Measurements from ENCODE around the gene HM13. TPM values are rescaled to one million over a fixed set of nuclear protein-coding genes. Genes with fewer than 3 reads are reported as not detected.
A peak's percentile ranks its signal among the peaks of the same experiment; 100 is the strongest.

HM13 gene
- total and polyA plus RNA-seq, 2 of the 4 experiments (the other 2 are of a cell fraction): 53.2 to 203 TPM

DNA sequence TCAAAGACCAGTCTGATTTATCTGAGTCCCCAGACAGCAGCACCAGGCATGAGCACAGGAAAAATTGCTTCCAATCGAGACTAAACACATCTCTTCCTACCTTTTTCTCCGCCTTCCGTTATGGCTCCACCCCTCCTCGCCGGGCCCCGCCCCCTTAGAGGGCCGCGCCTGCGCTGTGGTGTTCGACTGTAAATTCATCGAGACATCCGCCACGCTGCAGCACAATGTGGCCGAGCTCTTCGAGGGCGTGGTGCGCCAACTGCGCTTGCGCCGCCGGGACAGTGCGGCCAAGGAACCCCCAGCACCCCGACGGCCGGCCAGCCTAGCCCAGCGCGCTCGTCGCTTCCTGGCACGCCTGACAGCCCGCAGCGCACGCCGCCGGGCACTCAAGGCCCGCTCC lies 30.2 kb upstream of the HM13 start:
- no peak overlapping the region for H2BK120ac ChIP-seq (ENCODE audit: low read depth, low read length)
- no peak overlapping the region for H2BK5ac ChIP-seq (ENCODE audit: low read depth, low read length, poor library complexity, severe bottlenecking)
- H2BK20ac ChIP-seq (ENCODE audit: low read depth, low read length): no peak overlapping the region
- H3K9me1 ChIP-seq (ENCODE audit: insufficient read depth, low read length): no peaks in the 10 kb centered on the region
- H3K36me3 ChIP-seq (ENCODE audit: control insufficient read depth, insufficient read depth, low read length): no peaks in the 10 kb centered on the region
- no peak overlapping the region for H3K4me3 ChIP-seq (ENCODE audit: insufficient read depth, low read depth, low read length)
- H4K5ac ChIP-seq (ENCODE audit: low read depth, low read length): no peak overlapping the region
- no peak overlapping the region for H4K91ac ChIP-seq (ENCODE audit: insufficient read depth, low read depth, low read length)
- 45% methylated on average over 26 of the region's 36 CpGs; no CpG with 5 or more reads in 1 of the 2 experiments for WGBS, 2 experiments (ENCODE audit: extremely low coverage in 2 of 2, insufficient read length in 1 of 2)
- no peak overlapping the region for H3K56ac ChIP-seq (ENCODE audit: extremely low read depth, insufficient read depth, low read length)
- CTCF ChIA-PET: interaction anchor here (0.6 to 1.1 kb wide), 2 partner anchors 19 to 204 kb away, joined by 5 read pairs; no protein-coding TSS in a partner anchor
- H3K23ac ChIP-seq (ENCODE audit: low read depth, low read length): no peak overlapping the region
- dilution Hi-C loops (cut with HindIII; ENCODE audit: low sequenced_read_pairs, unreplicated experiment): no loop called here
- in situ Hi-C loops (cut with MboI; ENCODE audit: low sequenced_read_pairs): no loop called here
- TF ChIP-seq, protein P1, sequence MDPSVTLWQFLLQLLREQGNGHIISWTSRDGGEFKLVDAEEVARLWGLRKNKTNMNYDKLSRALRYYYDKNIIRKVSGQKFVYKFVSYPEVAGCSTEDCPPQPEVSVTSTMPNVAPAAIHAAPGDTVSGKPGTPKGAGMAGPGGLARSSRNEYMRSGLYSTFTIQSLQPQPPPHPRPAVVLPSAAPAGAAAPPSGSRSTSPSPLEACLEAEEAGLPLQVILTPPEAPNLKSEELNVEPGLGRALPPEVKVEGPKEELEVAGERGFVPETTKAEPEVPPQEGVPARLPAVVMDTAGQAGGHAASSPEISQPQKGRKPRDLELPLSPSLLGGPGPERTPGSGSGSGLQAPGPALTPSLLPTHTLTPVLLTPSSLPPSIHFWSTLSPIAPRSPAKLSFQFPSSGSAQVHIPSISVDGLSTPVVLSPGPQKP (IDR thresholded peaks at IDR 0.05; ENCODE audit: borderline replicate concordance, low read depth, low read length): no peak
- no peak for TF ChIP-seq CEBPB (IDR thresholded peaks at IDR 0.05; ENCODE audit: low read depth, low read length)
- TF ChIP-seq, protein P2, sequence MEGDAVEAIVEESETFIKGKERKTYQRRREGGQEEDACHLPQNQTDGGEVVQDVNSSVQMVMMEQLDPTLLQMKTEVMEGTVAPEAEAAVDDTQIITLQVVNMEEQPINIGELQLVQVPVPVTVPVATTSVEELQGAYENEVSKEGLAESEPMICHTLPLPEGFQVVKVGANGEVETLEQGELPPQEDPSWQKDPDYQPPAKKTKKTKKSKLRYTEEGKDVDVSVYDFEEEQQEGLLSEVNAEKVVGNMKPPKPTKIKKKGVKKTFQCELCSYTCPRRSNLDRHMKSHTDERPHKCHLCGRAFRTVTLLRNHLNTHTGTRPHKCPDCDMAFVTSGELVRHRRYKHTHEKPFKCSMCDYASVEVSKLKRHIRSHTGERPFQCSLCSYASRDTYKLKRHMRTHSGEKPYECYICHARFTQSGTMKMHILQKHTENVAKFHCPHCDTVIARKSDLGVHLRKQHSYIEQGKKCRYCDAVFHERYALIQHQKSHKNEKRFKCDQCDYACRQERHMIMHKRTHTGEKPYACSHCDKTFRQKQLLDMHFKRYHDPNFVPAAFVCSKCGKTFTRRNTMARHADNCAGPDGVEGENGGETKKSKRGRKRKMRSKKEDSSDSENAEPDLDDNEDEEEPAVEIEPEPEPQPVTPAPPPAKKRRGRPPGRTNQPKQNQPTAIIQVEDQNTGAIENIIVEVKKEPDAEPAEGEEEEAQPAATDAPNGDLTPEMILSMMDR (conservative IDR thresholded peaks at IDR 0.05; ENCODE audit: low read depth, low read length): no peak
- TF ChIP-seq FOS (IDR thresholded peaks at IDR 0.05; ENCODE audit: low read depth, low read length): no peak
- TF ChIP-seq BHLHE40 (IDR thresholded peaks at IDR 0.05; ENCODE audit: low read depth, low read length): no peak
- TF ChIP-seq RCOR1 (IDR thresholded peaks at IDR 0.05; ENCODE audit: insufficient replicate concordance, low read length): no peak
- H3K18ac ChIP-seq (ENCODE audit: low read depth, low read length): no peak overlapping the region
- no peak overlapping the region for H2BK15ac ChIP-seq (ENCODE audit: low read depth, low read length)
- intact Hi-C loops (cut with micrococcal nuclease): no loop called here
- no peak overlapping the region for H3K9ac ChIP-seq (ENCODE audit: low read depth, low read length)
- no peak overlapping the region for H3K4ac ChIP-seq (ENCODE audit: low read depth, low read length)
- H3K9me3 ChIP-seq (ENCODE audit: control insufficient read depth, insufficient read depth, low read length): no peaks in the 10 kb centered on the region
- H3K4me1 ChIP-seq (ENCODE audit: control insufficient read depth, insufficient read depth, low read length): no peaks in the 10 kb centered on the region
- POLR2A ChIA-PET (ENCODE audit: unreplicated experiment): no interaction called here
- no peak for ATAC-seq (ENCODE audit: low read depth)
- no peak for DNase-seq
- no peaks in the 10 kb centered on the region for H4K20me1 ChIP-seq (ENCODE audit: insufficient read depth, low read length)
- H3K79me1 ChIP-seq (ENCODE audit: low read depth in 1 of 2, low read length in 2 of 2): no peaks in the 10 kb centered on the region
- peak overlapping the region; percentile 24 for H2AK9ac ChIP-seq (replicated peaks; ENCODE audit: low read depth, low read length, poor library complexity)
- no peak overlapping the region for H2AK5ac ChIP-seq (ENCODE audit: low read depth, low read length)
- no peak overlapping the region for H3K27ac ChIP-seq (ENCODE audit: insufficient read depth, low read length)
- H2AFZ ChIP-seq (replicated peaks; ENCODE audit: low read length, poor library complexity): peak overlapping the region; percentile 51
- no peak overlapping the region for H3K14ac ChIP-seq (replicated peaks; ENCODE audit: low read depth, low read length)
- H3K4me2 ChIP-seq (ENCODE audit: low read depth, low read length): no peak overlapping the region
- H4K8ac ChIP-seq (ENCODE audit: low read depth in 2 of 2, low read length in 2 of 2): no peak overlapping the region
- no TSS peak for BruUV-seq (replicated peaks)
- peaks cover 13% of the 10 kb centered on the region for H3K27me3 ChIP-seq (ENCODE audit: control insufficient read depth, insufficient read depth, low read length)

All from IMR-90 (cell line).